BLaER1 treated with 17β-estradiol and CSF1 and Interleukin-3, amounts not matched to agents 10 nM and 100 nM (cell line): ENCODE results near the gene DOCK9.

Experiments
- H3K27ac ChIP-seq, 11 experiments: shearing (Covaris generic); formaldehyde crosslinking; 2 replicates each; pipeline ENCODE4 v1.8.1; 2022
- H3K27me3 ChIP-seq, 11 experiments: shearing (Covaris generic); formaldehyde crosslinking; 2 replicates each; pipeline ENCODE4 v1.8.1; 2022
- H3K36me3 ChIP-seq, 11 experiments: shearing (Covaris generic); formaldehyde crosslinking; 2 replicates each; pipeline ENCODE4 v1.8.1; 2022
- H3K4me1 ChIP-seq, 10 experiments: shearing (Covaris generic); formaldehyde crosslinking; 2 replicates each; pipeline ENCODE4 v1.8.1; 2022
- H3K4me2 ChIP-seq, 11 experiments: shearing (Covaris generic); formaldehyde crosslinking; 2 replicates each; pipeline ENCODE4 v1.8.1; 2022
- H3K4me3 ChIP-seq, 10 experiments: shearing (Covaris generic); formaldehyde crosslinking; 2 replicates each; pipeline ENCODE4 v1.8.1; 2022
- H3K9ac ChIP-seq, 11 experiments: shearing (Covaris generic); formaldehyde crosslinking; 2 replicates each; pipeline ENCODE4 v1.8.1; 2022
- H3K9me3 ChIP-seq, 11 experiments: shearing (Covaris generic); formaldehyde crosslinking; replicated peaks in 1 of 11; 2 replicates each; pipeline ENCODE4 v1.8.1; 2022
- H4K20me1 ChIP-seq, 11 experiments: shearing (Covaris generic); formaldehyde crosslinking; 2 replicates each; pipeline ENCODE4 v1.8.1; 2022
- Cebpa-rat ChIP-seq, 11 experiments: shearing (Covaris generic); IDR thresholded peaks; 2 replicates each; pipeline ENCODE4 v1.8.1; 2022

DOCK9 gene

DNA sequence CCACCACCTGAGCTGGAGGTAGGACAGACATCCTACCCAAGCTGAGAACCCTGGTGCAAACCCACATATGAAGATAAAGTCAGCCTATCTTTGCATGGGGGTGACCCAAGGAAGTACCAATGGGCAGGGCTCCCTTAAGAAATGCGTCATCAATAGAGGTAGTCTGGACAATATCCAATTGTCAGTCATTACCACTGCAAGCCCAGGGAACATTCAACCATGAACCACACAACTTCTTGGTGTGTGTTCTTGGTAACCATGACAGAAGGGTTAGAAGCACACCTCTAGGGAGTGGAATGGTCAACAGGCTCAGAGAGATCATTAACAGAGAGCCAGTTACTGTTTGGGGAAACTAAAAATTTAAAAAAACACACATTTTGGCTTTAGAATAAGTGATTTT lies 34.7 kb upstream of the DOCK9 start:
- Histone ChIP-seq H3K4me3 (no peak overlapping the region), H4K20me1 (peaks cover 0 to 31% (median 0%) of the 10 kb centered on the region in 11 experiments; a peak in 3 of 22 replicates), H3K27ac (no peak overlapping the region), H3K36me3 (no peaks in the 10 kb centered on the region), H3K27me3 (0 out of 22 replicates have a peak, but pooled peaks cover 0 to 10% (median 0%) of the 10 kb centered on the region in 11 experiments), H3K4me2 (no peak overlapping the region), H3K9me3 (no peaks in the 10 kb centered on the region), H3K4me1 (peaks cover 3 to 22% (median 9%) of the 10 kb centered on the region in 10 experiments; a peak in 14 of 20 replicates), H3K9ac (no peak overlapping the region)
- TF ChIP-seq Cebpa-rat (IDR thresholded peaks at IDR 0.05), result no peak

DNA sequence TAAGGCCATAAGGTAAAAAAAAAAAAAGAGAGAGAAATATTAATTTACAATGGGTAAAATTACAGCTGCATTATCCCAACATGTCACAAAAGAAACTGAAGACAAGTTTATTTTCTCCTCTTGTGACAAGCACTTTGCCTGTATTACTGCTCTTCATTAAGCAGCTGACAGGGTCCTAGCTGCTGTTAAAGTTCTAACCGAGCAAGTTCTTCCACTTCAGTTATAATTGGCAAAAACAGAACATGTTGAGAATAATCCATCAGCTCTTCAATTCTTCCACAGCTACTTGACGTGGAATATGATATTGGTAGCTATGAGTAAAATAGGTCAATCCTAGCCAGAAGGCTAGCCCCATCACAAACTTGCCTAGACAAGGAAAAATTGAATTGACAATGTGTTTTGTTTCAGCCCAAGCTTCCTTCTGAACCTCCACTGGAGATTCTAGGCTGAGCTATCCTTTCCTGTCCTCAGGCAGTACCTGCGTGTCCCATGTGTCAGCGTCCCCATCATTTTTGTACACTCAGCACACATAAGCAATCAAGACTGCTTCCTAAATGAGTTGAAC lies 32.2 kb upstream of the DOCK9 start:
- Histone ChIP-seq H3K9ac (no peak overlapping the region), H3K27me3 (no peaks in the 10 kb centered on the region), H3K4me1 (peaks cover 4 to 16% (median 10%) of the 10 kb centered on the region in 10 experiments; a peak in 17 of 20 replicates), H3K9me3 (no peaks in the 10 kb centered on the region), H4K20me1 (peaks cover 0 to 26% (median 0%) of the 10 kb centered on the region in 11 experiments; a peak in 3 of 22 replicates), H3K4me3 (no peak overlapping the region), H3K4me2 (no peak overlapping the region), H3K27ac (no peak overlapping the region), H3K36me3 (no peaks in the 10 kb centered on the region)
- TF ChIP-seq Cebpa-rat (IDR thresholded peaks at IDR 0.05), result no peak

DNA sequence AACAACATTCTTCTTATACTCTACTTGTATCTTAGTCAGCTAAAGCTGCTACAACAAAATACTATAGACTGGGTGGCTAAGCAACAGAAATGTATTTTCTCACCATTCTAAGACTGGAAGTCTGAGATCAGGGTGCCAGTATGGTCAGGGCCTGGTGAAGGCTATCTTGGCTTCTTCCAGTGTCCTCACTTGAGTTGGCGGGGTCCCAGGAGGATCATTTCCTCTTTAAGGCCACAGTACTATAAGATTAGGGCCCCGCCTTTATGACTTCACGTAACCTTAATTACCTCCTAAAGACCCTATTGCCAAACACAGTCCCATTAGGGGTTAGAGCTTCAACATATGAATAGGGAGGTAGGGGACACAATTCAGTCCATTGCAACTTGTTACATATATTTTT lies 30.7 kb upstream of the DOCK9 start:
- no peak overlapping the region for H3K27ac ChIP-seq
- no peak for TF ChIP-seq Cebpa-rat (IDR thresholded peaks at IDR 0.05)
- H3K9ac ChIP-seq, result no peak overlapping the region
- H3K9me3 ChIP-seq, result no peaks in the 10 kb centered on the region
- no peaks in the 10 kb centered on the region for H3K27me3 ChIP-seq
- no peaks in the 10 kb centered on the region for H3K36me3 ChIP-seq
- peaks cover 4 to 21% (median 13%) of the 10 kb centered on the region in 10 experiments; a peak in 16 of 20 replicates for H3K4me1 ChIP-seq
- H3K4me3 ChIP-seq, result no peak overlapping the region
- H4K20me1 ChIP-seq, result peaks cover 0 to 15% (median 0%) of the 10 kb centered on the region in 11 experiments; a peak in 2 of 22 replicates
- peak overlapping the region in 3 of 11 experiments; percentile 21 to 49 (median 24); a peak in 5 of 22 replicates for H3K4me2 ChIP-seq

DNA sequence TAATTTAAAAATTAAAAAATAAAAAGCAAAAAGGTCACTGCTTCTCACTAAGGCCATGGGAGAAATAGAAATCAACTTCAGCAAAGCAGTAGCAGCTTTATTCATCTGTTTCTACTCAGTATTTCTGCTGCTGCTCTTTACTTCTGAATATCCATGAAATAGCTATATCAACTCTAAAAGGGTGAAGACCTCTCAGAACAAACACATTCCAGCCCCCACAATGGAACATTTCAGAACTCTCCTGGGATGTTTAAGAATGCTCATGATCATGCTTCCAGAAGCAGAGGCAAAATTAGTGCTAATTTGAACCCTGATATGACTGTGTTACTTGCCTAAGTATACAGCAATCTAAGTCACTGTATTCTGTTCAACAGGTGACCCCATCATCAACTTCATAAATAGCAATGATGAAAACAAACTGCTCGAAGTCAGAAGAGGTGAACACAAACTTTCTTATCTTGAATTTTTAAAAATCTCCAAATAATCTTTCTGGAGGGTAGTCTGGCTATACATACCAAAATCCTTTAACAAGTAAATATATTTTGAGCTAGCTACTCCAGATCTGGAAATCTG lies 29.6 kb upstream of the DOCK9 start:
- Histone ChIP-seq H3K4me2 (no peak overlapping the region), H3K9me3 (no peaks in the 10 kb centered on the region), H3K9ac (no peak overlapping the region), H3K27ac (no peak overlapping the region), H3K36me3 (no peaks in the 10 kb centered on the region), H3K27me3 (peaks cover 0 to under 1% (median 0%) of the 10 kb centered on the region in 11 experiments; a peak in 1 of 22 replicates), H4K20me1 (peaks cover 0 to 8% (median 0%) of the 10 kb centered on the region in 11 experiments; a peak in 2 of 22 replicates), H3K4me3 (no peak overlapping the region), H3K4me1 (peaks cover 4 to 21% (median 13%) of the 10 kb centered on the region in 10 experiments; a peak in 16 of 20 replicates)
- no peak for TF ChIP-seq Cebpa-rat (IDR thresholded peaks at IDR 0.05)

DNA sequence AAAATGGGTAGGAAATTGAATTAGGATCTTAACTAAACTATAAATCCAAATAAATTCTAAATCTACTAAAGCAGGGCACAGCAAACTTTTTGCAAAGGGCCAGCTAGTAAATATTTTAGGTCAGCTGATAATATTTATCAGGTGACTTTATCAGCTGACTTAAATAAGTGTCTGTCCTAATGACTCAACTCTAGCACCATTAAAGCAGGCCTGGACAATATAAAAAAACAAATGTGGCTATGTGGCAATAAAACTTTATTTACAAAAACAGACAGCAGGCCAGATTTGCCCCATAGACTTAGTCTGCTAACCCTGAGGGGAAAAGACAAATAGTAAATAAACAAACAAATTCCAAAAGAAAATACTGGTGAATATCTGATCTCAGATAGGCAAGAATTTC lies 27.7 kb upstream of the DOCK9 start:
- no peak overlapping the region for H3K9ac ChIP-seq
- peaks cover 0 to 4% (median 0%) of the 10 kb centered on the region in 11 experiments; a peak in 2 of 22 replicates for H4K20me1 ChIP-seq
- H3K27ac ChIP-seq, result no peak overlapping the region
- no peak overlapping the region for H3K4me3 ChIP-seq
- H3K4me2 ChIP-seq, result peak overlapping the region in 6 of 11 experiments; percentile 10 to 53 (median 36); a peak in 7 of 22 replicates
- peaks cover 0 to 9% (median 0%) of the 10 kb centered on the region in 11 experiments; a peak in 1 of 22 replicates for H3K27me3 ChIP-seq
- H3K9me3 ChIP-seq, result no peaks in the 10 kb centered on the region
- H3K4me1 ChIP-seq, result peaks cover 4 to 21% (median 13%) of the 10 kb centered on the region in 10 experiments; a peak in 16 of 20 replicates
- no peak for TF ChIP-seq Cebpa-rat (IDR thresholded peaks at IDR 0.05)
- no peaks in the 10 kb centered on the region for H3K36me3 ChIP-seq

DNA sequence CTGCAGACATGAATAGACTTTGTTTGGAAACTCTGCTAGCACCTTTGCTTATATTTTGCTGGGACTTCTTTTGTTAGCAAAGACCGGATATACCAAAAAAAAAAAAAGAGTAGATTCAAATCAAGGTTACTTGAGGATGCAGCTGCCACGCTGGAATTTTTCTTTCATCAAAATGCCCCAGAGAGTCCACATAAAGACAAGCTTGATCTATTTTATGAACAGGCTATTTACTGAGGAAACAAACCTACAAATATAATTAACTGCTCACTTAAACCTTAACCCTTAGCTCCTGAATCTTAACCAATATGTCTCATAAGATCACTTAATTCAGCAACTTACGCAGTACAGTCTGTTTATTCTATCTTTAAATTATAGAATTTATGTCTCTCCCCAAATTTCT lies 27.1 kb upstream of the DOCK9 start:
- peaks cover 4 to 21% (median 13%) of the 10 kb centered on the region in 10 experiments; a peak in 16 of 20 replicates for H3K4me1 ChIP-seq
- no peaks in the 10 kb centered on the region for H3K9me3 ChIP-seq
- peaks cover 0 to 13% (median 0%) of the 10 kb centered on the region in 11 experiments; a peak in 2 of 22 replicates for H3K27me3 ChIP-seq
- no peak overlapping the region for H3K9ac ChIP-seq
- no peak overlapping the region for H3K4me3 ChIP-seq
- H3K4me2 ChIP-seq, result peak overlapping the region in 7 of 11 experiments; percentile 6 to 53 (median 35); a peak in 9 of 22 replicates
- H3K27ac ChIP-seq, result no peak overlapping the region; a peak in 1 of 22 replicates
- H3K36me3 ChIP-seq, result no peaks in the 10 kb centered on the region
- H4K20me1 ChIP-seq, result peaks cover 0 to 8% (median 0%) of the 10 kb centered on the region in 11 experiments; a peak in 2 of 22 replicates
- no peak for TF ChIP-seq Cebpa-rat (IDR thresholded peaks at IDR 0.05)

DNA sequence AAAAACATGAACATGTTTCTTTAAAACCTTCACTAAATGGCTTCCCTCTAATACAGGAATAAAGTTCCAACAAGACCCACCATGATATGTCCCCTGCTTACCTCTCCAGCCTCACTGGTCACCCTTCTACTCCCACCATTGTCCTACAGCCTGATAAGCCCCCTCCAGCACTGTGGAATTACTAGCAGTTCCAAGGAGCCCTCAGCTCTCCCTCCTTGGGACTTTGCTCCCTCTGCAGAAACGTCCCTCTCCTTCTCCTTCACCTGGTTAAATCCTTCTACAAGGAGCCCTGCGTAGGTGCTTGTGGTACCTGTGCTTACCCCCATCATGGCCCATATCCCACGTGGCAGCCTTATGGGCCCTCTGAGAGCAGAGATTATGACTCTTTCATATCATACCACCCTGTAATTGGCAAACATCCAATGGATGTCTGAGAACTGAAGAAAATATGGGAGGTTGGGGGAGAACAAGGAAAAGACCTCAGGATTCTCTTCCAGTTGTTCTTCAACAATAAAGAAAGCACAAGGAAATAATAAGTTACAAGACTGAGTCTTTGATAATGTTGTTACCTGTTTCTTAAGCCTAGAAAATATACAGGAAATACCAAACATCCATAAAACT lies 26.1 kb upstream of the DOCK9 start:
- H3K27ac ChIP-seq, result no peak overlapping the region; a peak in 1 of 22 replicates
- 0 out of 22 replicates have a peak overlapping the region, but pooled peaks of 4 of the 11 experiments have one; percentile 10 to 53 (median 30) for H3K4me2 ChIP-seq
- H3K4me1 ChIP-seq, result peaks cover 7 to 26% (median 16%) of the 10 kb centered on the region in 10 experiments
- H3K4me3 ChIP-seq, result no peak overlapping the region
- H4K20me1 ChIP-seq, result peaks cover 0 to 8% (median 0%) of the 10 kb centered on the region in 11 experiments; a peak in 2 of 22 replicates
- no peak overlapping the region for H3K9ac ChIP-seq
- no peak for TF ChIP-seq Cebpa-rat (IDR thresholded peaks at IDR 0.05)
- no peaks in the 10 kb centered on the region for H3K36me3 ChIP-seq
- no peaks in the 10 kb centered on the region for H3K9me3 ChIP-seq
- H3K27me3 ChIP-seq, result peaks cover 0 to 17% (median 0%) of the 10 kb centered on the region in 11 experiments; a peak in 2 of 22 replicates

DNA sequence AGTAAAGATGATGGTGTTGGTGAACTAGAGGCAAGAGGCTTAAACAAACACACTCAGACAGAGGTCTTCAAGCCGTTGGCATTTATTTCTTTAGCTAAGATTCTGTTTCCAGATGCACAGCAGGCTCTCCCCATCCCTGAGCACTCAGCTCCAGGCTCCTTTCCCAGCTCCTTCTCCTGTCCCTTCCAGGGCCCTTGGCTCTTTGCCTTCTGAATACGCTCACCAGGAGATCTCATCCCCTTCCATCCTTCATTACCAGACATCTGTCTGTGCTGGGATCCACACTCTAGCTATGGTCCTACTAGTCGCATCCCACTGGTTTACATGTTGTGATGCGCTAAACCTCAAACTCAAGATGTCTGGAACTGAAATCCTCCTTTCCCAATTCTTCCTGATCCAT lies 25.3 kb upstream of the DOCK9 start:
- no peak overlapping the region for H3K4me3 ChIP-seq
- H3K9me3 ChIP-seq, result no peaks in the 10 kb centered on the region
- no peak overlapping the region for H3K27ac ChIP-seq
- H3K4me2 ChIP-seq, result no peak overlapping the region
- peaks cover 0 to 11% (median 0%) of the 10 kb centered on the region in 11 experiments; a peak in 2 of 22 replicates for H4K20me1 ChIP-seq
- no peak for TF ChIP-seq Cebpa-rat (IDR thresholded peaks at IDR 0.05)
- H3K4me1 ChIP-seq, result peaks cover 11 to 32% (median 20%) of the 10 kb centered on the region in 10 experiments
- H3K36me3 ChIP-seq, result no peaks in the 10 kb centered on the region
- H3K27me3 ChIP-seq, result peaks cover 0 to 17% (median 0%) of the 10 kb centered on the region in 11 experiments; a peak in 2 of 22 replicates
- no peak overlapping the region for H3K9ac ChIP-seq
